ENCODE results near the gene NEK8.
"Not testable (repeated sequence)": the region's sequence is repeated elsewhere in the genome, so short reads cannot be mapped to it uniquely, and the experiment has no call there.

NEK8 gene

GRCh38 chr17:28763804-28764266, 35.2 kb downstream of the NEK8 start:
- no peak for DNase-seq (ENCODE audit: low read depth)

DNA sequence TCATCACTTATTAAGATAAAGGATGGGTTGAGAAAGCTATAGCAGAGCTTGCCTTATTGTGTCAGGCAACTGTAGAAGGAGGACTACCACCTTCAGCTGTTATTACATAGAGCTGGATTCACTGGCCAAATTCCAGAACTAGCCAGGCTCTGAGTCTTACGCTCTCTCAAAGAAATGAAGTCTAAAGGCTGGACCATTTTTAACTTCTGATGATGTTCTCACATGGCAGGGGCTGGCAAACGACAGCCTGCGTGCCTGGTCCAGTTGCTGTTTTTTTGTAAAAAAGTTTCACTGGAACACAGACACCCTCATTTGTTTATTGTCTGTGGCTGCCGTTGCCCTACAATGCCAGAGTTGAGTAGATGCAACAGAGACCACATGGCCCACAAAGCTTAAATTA, 36.5 kb downstream of the NEK8 start:
- no peak for DNase-seq (ENCODE audit: low read depth)

DNA sequence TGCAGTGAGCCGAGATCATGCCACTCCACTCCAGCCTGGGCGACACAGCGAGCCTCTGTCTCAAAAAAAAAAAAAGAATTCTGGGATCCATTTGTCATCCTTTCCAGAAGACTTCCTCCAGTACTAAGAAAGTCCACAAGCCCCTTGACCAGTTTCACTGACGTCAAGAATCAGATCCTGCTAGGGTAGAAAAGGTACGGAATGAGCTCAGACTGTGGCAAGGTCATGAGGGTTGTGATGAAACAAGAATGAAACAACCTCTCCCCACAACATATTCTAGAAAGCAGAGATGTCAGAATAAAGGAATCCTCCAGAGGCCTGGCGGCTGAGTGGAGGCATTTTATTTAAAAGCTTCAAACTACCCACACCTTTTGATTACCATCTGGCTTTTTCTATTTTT, 45.1 kb downstream of the NEK8 start:
- DNase-seq (ENCODE audit: low read depth): no peak

DNA sequence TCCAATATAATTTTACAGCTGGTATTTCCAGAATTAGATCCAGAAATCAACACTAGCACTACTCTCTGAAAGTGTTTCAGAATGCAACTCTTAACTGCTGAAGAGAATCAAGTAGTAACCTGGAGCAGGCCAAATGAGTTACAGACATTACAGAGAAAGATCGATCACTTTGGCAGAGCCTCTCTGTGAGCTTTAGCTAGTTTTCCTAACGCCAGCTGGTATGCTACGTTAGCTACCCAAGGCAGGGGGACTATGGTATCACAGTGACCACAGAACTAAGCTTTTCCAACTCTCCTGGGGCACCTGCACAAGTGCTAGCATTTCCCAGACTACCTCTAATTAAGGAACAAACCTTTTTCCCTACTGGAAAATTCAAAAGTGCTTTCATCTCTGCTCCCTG, 45.6 kb downstream of the NEK8 start:
- DNase-seq (ENCODE audit: low read depth): no peak

DNA sequence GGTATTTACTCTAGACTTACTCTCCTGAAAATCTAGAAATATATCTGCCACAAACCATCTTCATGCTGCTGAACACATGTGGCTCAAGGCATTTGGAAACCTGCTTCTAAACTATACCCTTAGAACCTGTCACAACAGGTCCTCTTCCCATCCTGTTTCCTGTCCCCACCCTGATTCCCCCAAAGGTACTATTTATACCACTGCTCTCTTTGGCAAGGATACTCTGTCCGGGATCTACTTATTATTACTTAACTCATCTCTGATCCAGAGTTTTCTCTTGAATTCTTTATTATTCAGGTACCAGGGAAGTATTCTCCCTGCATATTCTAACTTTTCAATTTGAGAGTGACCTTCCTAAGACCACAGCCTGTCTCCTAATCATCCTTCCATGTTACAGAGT, 48.6 kb downstream of the NEK8 start:
- DNase-seq (ENCODE audit: low read depth): no peak

DNA sequence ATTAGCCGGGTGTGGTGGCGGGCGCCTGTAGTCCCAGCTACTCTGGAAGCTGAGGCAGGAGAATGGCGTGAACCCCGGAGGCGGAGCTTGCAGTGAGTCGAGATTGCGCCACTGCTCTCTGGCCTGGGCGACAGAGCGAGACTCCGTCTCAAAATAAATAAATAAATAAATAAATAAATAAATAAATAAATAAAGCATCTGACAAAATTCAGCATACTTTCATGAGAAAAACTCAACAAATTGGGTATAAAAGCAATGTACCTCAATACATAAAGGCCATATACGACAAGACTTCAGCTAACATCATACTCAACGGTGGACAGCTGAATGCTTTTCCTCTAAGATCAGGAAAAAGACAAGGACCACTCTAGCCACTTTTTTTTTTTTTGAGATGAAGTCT, 51.0 kb downstream of the NEK8 start:
- DNase-seq (ENCODE audit: low read depth): not testable (repeated sequence)

- no peak for DNase-seq (ENCODE audit: low read depth)
Measured at GRCh38 chr17:28783161-28783560, 54.6 kb downstream of the NEK8 start.

DNA sequence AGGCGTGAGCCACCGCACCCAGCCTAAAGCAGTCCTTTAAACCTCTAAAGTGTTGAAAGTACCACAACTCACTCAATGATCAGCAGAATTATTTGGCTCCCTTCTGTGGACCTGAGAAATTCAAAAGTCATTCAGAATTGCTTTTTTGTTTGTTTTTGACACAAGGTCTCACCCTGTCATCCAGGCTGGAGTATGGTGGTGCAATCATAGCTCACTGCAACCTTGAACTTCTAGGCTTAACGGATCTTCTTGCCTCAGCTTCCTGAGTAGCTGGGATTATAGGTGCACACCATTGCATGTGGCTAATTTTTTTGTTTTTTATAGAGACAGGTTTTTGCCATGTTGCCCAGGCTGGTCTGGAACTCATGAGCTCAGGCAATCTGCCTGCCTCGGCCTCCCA, 59.5 kb downstream of the NEK8 start:
- no peak for DNase-seq (ENCODE audit: low read depth)

Measured in HS-27A (cell line).